Coronary artery (tissue), 2 donors: Measurements from ENCODE around the gene GJD2.

Experiments
- DNase-seq: peaks from one replicate; pipeline ENCODE4 v3.0.0-alpha.2; 2017; ENCODE audit warnings: low spot score
- H3K27ac ChIP-seq, 2 donors: fragments of 200-600 bp; sonication (generic); one replicate each; pipeline ENCODE4 v1.5.1; 2016 to 2019
- H3K4me3 ChIP-seq: fragments of 200-600 bp; sonication (generic); 2 replicates; pipeline ENCODE4 v1.5.1; 2016; ENCODE audit warnings: mild to moderate bottlenecking, moderate library complexity
- CTCF ChIP-seq: fragments of 200-600 bp; sonication (generic); IDR thresholded peaks from one replicate; pipeline ENCODE4 v1.5.1; 2019; ENCODE audit warnings: antibody characterized with exemption

The GJD2 gene

GRCh38 chr15:34754674-34755418, at the start of gene GJD2:
Gene GJD2, minus strand, starts transcription at chr15:34754998. Its CDS starts 510 bp downstream, at chr15:34754488.
- H3K4me3 ChIP-seq = peak within 1 kb of the TSS; percentile 61
- TF ChIP-seq CTCF = no peak

GRCh38 chr15:34804113-34804512, 49.3 kb upstream of the GJD2 start:
- TF ChIP-seq CTCF = no peak
- DNase-seq = no peak
- H3K4me3 ChIP-seq = no peak overlapping the region
- H3K27ac ChIP-seq = no peak overlapping the region

More at GRCh38 chr15:34754674-34755418, at the start of gene GJD2:
- H3K27ac ChIP-seq = no peak within 1 kb of the TSS
- no peak for DNase-seq

- Histone ChIP-seq H3K27ac (no peak overlapping the region), H3K4me3 (no peak overlapping the region)
- no peak for TF ChIP-seq CTCF
- DNase-seq = no peak
Measured at GRCh38 chr15:34802803-34803750, 48.3 kb upstream of the GJD2 start.

GRCh38 chr15:34802371-34802770, 47.6 kb upstream of the GJD2 start:
- TF ChIP-seq CTCF = no peak
- Histone ChIP-seq H3K4me3 (no peak overlapping the region), H3K27ac (no peak overlapping the region)
- DNase-seq = no peak

GRCh38 chr15:34799149-34800101, 44.6 kb upstream of the GJD2 start:
- TF ChIP-seq CTCF = no peak
- Histone ChIP-seq H3K27ac (peak overlapping the region; percentile 34 to 89), H3K4me3 (peak overlapping the region; percentile 11)

GRCh38 chr15:34796847-34797435, 42.1 kb upstream of the GJD2 start:
- DNase-seq = no peak
- no peak overlapping the region for H3K4me3 ChIP-seq
- peak overlapping the region in 1 of 2 donors; percentile 91 for H3K27ac ChIP-seq
- TF ChIP-seq CTCF = no peak

More at GRCh38 chr15:34799149-34800101, 44.6 kb upstream of the GJD2 start:
- DNase-seq = peak; percentile 89
